ENCODE results near the gene E2F4. TPM values are rescaled to one million over a fixed set of nuclear protein-coding genes. Genes with fewer than 3 reads are reported as not detected.

The E2F4 gene
- total and polyA plus RNA-seq, 2 experiments from 2014 or later, result 67.0 to 135 TPM

- TF ChIP-seq CTCF (conservative IDR thresholded peaks at IDR 0.05; ENCODE audit: low read depth in 2 of 2) (no peak), ZNF331 (CRISPR knock-in tag; IDR thresholded peaks at IDR 0.05; ENCODE audit: low read depth) (no peak), JUNB (IDR thresholded peaks at IDR 0.05; ENCODE audit: unreplicated experiment) (no peak), STAT1 (IDR thresholded peaks at IDR 0.05; ENCODE audit: unreplicated experiment) (no peak), EZH2 (IDR thresholded peaks at IDR 0.05; ENCODE audit: low read depth, unreplicated experiment) (no peak), REST (IDR thresholded peaks at IDR 0.05; ENCODE audit: unreplicated experiment) (no peak), ZNF114 (CRISPR knock-in tag; IDR thresholded peaks at IDR 0.05) (no peak), EZH2phosphoT487 (IDR thresholded peaks at IDR 0.05; ENCODE audit: unreplicated experiment) (no peak), ETS1 (IDR thresholded peaks at IDR 0.05) (no peak), CREB1 (CRISPR knock-in tag; IDR thresholded peaks at IDR 0.05; ENCODE audit: low read depth) (no peak)
Measured at GRCh38 chr16:67229906-67230808, 38.2 kb downstream of the E2F4 start (continued).
